Left lung (tissue), 10 donors: ENCODE measurements around the gene CPHXL. TPM values are rescaled to one million over a fixed set of nuclear protein-coding genes. Genes with fewer than 3 reads are reported as not detected.

Source experiments
- ATAC-seq: fragments of 200-7000 bp; cut with Tn5 transposase; one replicate; pipeline ENCODE4 v1.9.1; 2020; ENCODE audit warnings: moderate library complexity
- DNase-seq, 4 donors: peaks; one replicate each; pipeline ENCODE4 v3.0.0-alpha.2; 2013 to 2020
- H3K27ac ChIP-seq, 2 donors: fragments of 200-600 bp; sonication (generic) in 1 of 2; one replicate each; pipeline versions ENCODE4 v1.5.0 to v1.8.0; 2020 to 2021
- H3K27me3 ChIP-seq, 2 donors: fragments of 200-600 bp; sonication (generic) in 1 of 2; one replicate each; pipeline versions ENCODE4 v1.5.0 to v1.8.0; 2020 to 2021
- H3K36me3 ChIP-seq, 2 donors: fragments of 200-600 bp; sonication (generic) in 1 of 2; one replicate each; pipeline versions ENCODE4 v1.5.0 to v1.8.0; 2020 to 2021
- H3K4me1 ChIP-seq, 2 donors: fragments of 200-600 bp; one replicate each; pipeline ENCODE4 v1.8.0; 2021
- H3K4me3 ChIP-seq, 2 donors: fragments of 200-600 bp; sonication (generic) in 1 of 2; one replicate each; pipeline versions ENCODE4 v1.5.0 to v1.8.0; 2020 to 2021; ENCODE audit warnings: mild to moderate bottlenecking in 1 of 2
- H3K9me3 ChIP-seq, 2 donors: fragments of 200-600 bp; sonication (generic) in 1 of 2; one replicate each; pipeline versions ENCODE4 v1.5.0 to v1.8.0; 2020 to 2021
- CTCF ChIP-seq, 2 donors: fragments of 200-600 bp; sonication (generic) in 1 of 2; IDR thresholded peaks; one replicate each; pipeline versions ENCODE4 v1.5.0 to v1.8.0; 2021; ENCODE audit warnings: antibody characterized with exemption in 2 of 2
- intact Hi-C, 2 donors: fragments of 100-400 bp; cut with DNase I; formaldehyde crosslinking; loops; one replicate each; pipeline versions ENCODE4 v1.11.2 to v1.14.2; 2022
- polyA plus RNA-seq, 6 donors: library from polyadenylated mRNA; unstranded; fragments of 120-200 nt; gene quantifications; one replicate each; pipeline ENCODE4 v1.2.1, GENCODE V29; 2013; ENCODE audit not compliant: insufficient read length in 6 of 6
- total RNA-seq, 2 donors: library from RNA; stranded (reverse); fragmentation: NEBNext Ultra II Directional; extraction: Animal tissue kit (Norgen Biotek cat#: 25700); gene quantifications; one replicate each; pipeline ENCODE4 v1.2.1, GENCODE V29; 2021
- donor health status: DM: no; HTN: yes; CAD: no.
- donor health status: DM: no; HTN: no; CAD: no.

Gene CPHXL
- total and polyA plus RNA-seq, 8 donors = 0.17 TPM; not detected in 7

- no peak overlapping the region for H3K4me3 ChIP-seq
- no peak for TF ChIP-seq CTCF (IDR thresholded peaks at IDR 0.05)
Observed at GRCh38 chr16:75710344-75710743, 15.9 kb downstream of the CPHXL start.

GRCh38 chr16:75703306-75703705 is 23.0 kb downstream of the CPHXL start:
- Histone ChIP-seq H3K27ac (no peak overlapping the region), H3K36me3 (no peaks in the 10 kb centered on the region), H3K4me1 (no peaks in the 10 kb centered on the region), H3K4me3 (no peak overlapping the region), H3K27me3 (no peaks in the 10 kb centered on the region), H3K9me3 (no peaks in the 10 kb centered on the region)
- no peak for TF ChIP-seq CTCF (IDR thresholded peaks at IDR 0.05)
- intact Hi-C loops = no loop called here
- ATAC-seq (no peak), DNase-seq (no peak)

More at GRCh38 chr16:75710344-75710743, 15.9 kb downstream of the CPHXL start:
- no peak for ATAC-seq
- H3K27ac ChIP-seq = no peak overlapping the region
- H3K36me3 ChIP-seq = no peaks in the 10 kb centered on the region
- no peaks in the 10 kb centered on the region for H3K4me1 ChIP-seq
- intact Hi-C loops = no loop called here
- peaks cover 0 to 24% of the 10 kb centered on the region in 2 donors for H3K9me3 ChIP-seq
- DNase-seq = no peak
- no peaks in the 10 kb centered on the region for H3K27me3 ChIP-seq

GRCh38 chr16:75702242-75702641 is 24.0 kb downstream of the CPHXL start:
- Histone ChIP-seq H3K27ac (no peak overlapping the region), H3K9me3 (no peaks in the 10 kb centered on the region), H3K36me3 (no peaks in the 10 kb centered on the region), H3K4me1 (no peaks in the 10 kb centered on the region), H3K27me3 (no peaks in the 10 kb centered on the region), H3K4me3 (no peak overlapping the region)
- DNase-seq (no peak), ATAC-seq (no peak)
- no peak for TF ChIP-seq CTCF (IDR thresholded peaks at IDR 0.05)
- intact Hi-C loops = no loop called here

GRCh38 chr16:75701361-75701760 is 24.9 kb downstream of the CPHXL start, which contains the start of gene DUXB:
Gene DUXB (minus strand): TSS chr16:75701461. CDS start chr16:75701418, 43 bp downstream.
- ATAC-seq (no peak), DNase-seq (no peak)
- H3K27ac ChIP-seq = no peak within 1 kb of the TSS

GRCh38 chr16:75697571-75697970 is 28.7 kb downstream of the CPHXL start:
- H3K27ac ChIP-seq = no peak overlapping the region
- intact Hi-C loops = no loop called here
- no peaks in the 10 kb centered on the region for H3K9me3 ChIP-seq
- H3K27me3 ChIP-seq = no peaks in the 10 kb centered on the region
- DNase-seq (no peak), ATAC-seq (no peak)
- H3K4me3 ChIP-seq = no peak overlapping the region
- H3K36me3 ChIP-seq = no peaks in the 10 kb centered on the region
- TF ChIP-seq CTCF (IDR thresholded peaks at IDR 0.05) = no peak
- no peaks in the 10 kb centered on the region for H3K4me1 ChIP-seq

More at GRCh38 chr16:75701361-75701760, 24.9 kb downstream of the CPHXL start, which contains the start of gene DUXB:
- Histone ChIP-seq H3K27me3 (no peaks in the 10 kb centered on the region), H3K36me3 (no peaks in the 10 kb centered on the region), H3K9me3 (no peaks in the 10 kb centered on the region), H3K4me1 (no peaks in the 10 kb centered on the region), H3K4me3 (no peak within 1 kb of the TSS)
- TF ChIP-seq CTCF (IDR thresholded peaks at IDR 0.05) = no peak
- intact Hi-C loops = no loop called here
